Measurements from ENCODE around the gene SH3RF1. TPM values are rescaled to one million over a fixed set of nuclear protein-coding genes. Genes with fewer than 3 reads are reported as not detected.

Gene SH3RF1
- total RNA-seq, 2 donors from 2014 or later = 42.9 to 57.5 TPM

DNA sequence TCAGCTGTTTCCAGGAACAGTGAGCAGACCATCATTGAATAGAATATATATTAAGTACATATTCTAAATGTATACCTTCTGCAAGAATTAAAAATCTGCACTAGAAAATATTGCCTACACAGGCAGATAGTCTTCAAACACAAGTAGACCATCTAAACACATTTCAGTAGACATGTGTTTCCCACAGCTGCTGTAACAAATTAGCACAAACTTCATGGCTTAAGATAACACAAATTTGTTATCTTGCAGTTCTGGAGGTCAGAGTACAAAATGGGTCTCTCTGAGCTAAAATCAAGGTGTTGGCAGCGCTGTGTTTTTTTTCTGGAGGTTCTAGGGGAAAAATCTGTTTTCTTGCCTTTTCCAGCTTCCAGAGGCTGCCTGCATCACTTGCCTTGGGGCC lies 42.7 kb downstream of the SH3RF1 start:
- intact Hi-C loops (cut with DNase I) = no loop called here
- H3K4me3 ChIP-seq = no peak overlapping the region
- no peaks in the 10 kb centered on the region for H3K4me1 ChIP-seq (replicated peaks)
- TF ChIP-seq POLR2A (IDR thresholded peaks at IDR 0.05) = no peak
- H3K9me3 ChIP-seq = no peaks in the 10 kb centered on the region
- H3K36me3 ChIP-seq = no peaks in the 10 kb centered on the region
- H3K27ac ChIP-seq = no peak overlapping the region
- no peaks in the 10 kb centered on the region for H3K27me3 ChIP-seq (replicated peaks; ENCODE audit: insufficient read depth)
- WGBS = 96% methylated on average over 1 of the region's 1 CpG
- no peak for DNase-seq (ENCODE audit: low spot score)

DNA sequence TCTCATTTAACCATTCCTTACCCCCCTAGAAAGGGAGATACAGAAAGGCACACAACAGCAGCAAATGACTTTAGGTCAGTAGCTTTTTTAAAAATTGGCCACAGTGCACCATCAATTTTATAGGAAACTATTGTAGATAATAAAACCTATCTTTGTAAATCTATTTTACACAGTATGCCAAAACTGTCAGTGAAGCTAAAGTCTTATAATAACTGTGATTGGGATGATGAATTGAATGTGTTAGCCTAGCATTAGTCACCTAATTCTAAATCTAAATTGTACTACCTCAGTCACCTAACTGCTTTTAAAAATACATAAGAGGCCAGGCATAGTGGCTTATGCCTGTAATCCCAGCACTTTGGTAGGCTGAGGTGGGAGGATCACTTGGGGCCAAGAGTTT lies 44.2 kb downstream of the SH3RF1 start:
- no peaks in the 10 kb centered on the region for H3K27me3 ChIP-seq (replicated peaks; ENCODE audit: insufficient read depth)
- no peaks in the 10 kb centered on the region for H3K36me3 ChIP-seq
- intact Hi-C loops (cut with DNase I) = no loop called here
- H3K9me3 ChIP-seq = no peaks in the 10 kb centered on the region
- H3K4me3 ChIP-seq = no peak overlapping the region
- H3K4me1 ChIP-seq (replicated peaks) = no peaks in the 10 kb centered on the region
- no peak for DNase-seq (ENCODE audit: low spot score)
- H3K27ac ChIP-seq = no peak overlapping the region
- no peak for TF ChIP-seq POLR2AphosphoS5 (IDR thresholded peaks at IDR 0.05)
- TF ChIP-seq POLR2A (IDR thresholded peaks at IDR 0.05) = no peak
- TF ChIP-seq, protein P1, sequence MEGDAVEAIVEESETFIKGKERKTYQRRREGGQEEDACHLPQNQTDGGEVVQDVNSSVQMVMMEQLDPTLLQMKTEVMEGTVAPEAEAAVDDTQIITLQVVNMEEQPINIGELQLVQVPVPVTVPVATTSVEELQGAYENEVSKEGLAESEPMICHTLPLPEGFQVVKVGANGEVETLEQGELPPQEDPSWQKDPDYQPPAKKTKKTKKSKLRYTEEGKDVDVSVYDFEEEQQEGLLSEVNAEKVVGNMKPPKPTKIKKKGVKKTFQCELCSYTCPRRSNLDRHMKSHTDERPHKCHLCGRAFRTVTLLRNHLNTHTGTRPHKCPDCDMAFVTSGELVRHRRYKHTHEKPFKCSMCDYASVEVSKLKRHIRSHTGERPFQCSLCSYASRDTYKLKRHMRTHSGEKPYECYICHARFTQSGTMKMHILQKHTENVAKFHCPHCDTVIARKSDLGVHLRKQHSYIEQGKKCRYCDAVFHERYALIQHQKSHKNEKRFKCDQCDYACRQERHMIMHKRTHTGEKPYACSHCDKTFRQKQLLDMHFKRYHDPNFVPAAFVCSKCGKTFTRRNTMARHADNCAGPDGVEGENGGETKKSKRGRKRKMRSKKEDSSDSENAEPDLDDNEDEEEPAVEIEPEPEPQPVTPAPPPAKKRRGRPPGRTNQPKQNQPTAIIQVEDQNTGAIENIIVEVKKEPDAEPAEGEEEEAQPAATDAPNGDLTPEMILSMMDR (IDR thresholded peaks at IDR 0.05) = no peak

DNA sequence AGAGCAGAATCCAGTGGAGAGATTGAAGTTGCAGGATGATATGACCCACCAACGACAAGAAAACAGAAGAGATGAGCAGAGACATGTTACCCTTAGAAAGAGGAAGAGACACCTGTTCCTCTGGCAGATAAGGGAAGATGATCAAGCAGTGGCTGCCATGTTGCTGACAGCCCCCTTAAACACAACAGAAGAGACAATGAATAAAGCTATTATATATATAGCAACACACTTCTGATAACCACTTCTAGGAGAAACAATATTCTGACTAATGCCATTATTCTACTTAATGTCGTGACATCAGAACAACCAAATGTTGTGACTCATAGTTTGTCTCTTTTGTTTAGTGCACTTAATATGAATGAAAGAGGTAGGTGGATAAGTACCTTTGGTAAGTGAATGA lies 44.9 kb downstream of the SH3RF1 start:
- TF ChIP-seq, protein P1 (IDR thresholded peaks at IDR 0.05) = no peak
- no peak for TF ChIP-seq POLR2A (IDR thresholded peaks at IDR 0.05)
- TF ChIP-seq POLR2AphosphoS5 (IDR thresholded peaks at IDR 0.05) = no peak
- WGBS = 36% methylated on average over 2 of the region's 2 CpGs
- no peak overlapping the region for H3K27ac ChIP-seq
- no peaks in the 10 kb centered on the region for H3K4me1 ChIP-seq (replicated peaks)
- no peaks in the 10 kb centered on the region for H3K9me3 ChIP-seq
- DNase-seq (ENCODE audit: low spot score) = no peak
- H3K4me3 ChIP-seq = no peak overlapping the region
- no peaks in the 10 kb centered on the region for H3K36me3 ChIP-seq
- intact Hi-C loops (cut with DNase I) = no loop called here
- no peaks in the 10 kb centered on the region for H3K27me3 ChIP-seq (replicated peaks; ENCODE audit: insufficient read depth)

DNA sequence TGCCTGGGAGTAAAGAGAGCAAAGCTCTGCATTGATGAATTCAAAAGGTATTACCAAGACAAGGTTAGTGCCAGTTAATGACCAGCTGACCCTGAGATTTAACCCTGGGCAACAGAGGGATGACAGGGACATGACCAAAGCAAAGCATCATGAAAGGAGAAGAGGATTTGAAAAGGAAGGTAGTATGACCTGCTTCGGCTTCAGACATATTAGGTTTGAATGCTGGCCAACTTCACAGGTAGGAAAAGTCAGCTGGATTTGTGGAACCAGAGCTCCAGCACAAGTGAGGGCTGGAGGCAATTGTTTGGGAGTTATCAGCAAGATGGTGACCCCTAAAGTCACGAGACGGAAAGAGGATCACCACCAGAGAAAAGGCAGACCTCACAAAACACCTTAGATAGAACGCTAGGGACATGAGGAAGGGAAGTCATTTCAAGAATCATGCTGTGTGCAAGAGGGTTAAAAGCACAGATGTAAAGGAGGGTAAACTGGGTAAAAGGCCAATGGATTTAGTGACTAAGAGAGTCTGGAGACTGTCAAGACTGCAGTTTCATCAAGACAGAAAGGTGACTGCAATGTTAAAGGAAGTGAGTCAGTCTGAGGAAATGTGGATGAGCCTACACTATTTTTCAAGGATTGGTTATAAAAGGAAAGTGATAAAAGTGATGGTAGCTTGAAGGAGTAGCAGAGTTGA lies 45.6 kb downstream of the SH3RF1 start:
- H3K27me3 ChIP-seq (replicated peaks; ENCODE audit: insufficient read depth) = no peaks in the 10 kb centered on the region
- no peak overlapping the region for H3K4me3 ChIP-seq
- no peaks in the 10 kb centered on the region for H3K9me3 ChIP-seq
- H3K36me3 ChIP-seq = no peaks in the 10 kb centered on the region
- H3K4me1 ChIP-seq (replicated peaks) = no peaks in the 10 kb centered on the region
- intact Hi-C loops (cut with DNase I) = no loop called here
- TF ChIP-seq, protein P1 (IDR thresholded peaks at IDR 0.05) = no peak
- TF ChIP-seq POLR2AphosphoS5 (IDR thresholded peaks at IDR 0.05) (no peak), POLR2A (IDR thresholded peaks at IDR 0.05) (no peak)
- 90% methylated on average over 4 of the region's 4 CpGs for WGBS
- no peak for DNase-seq (ENCODE audit: low spot score)
- no peak overlapping the region for H3K27ac ChIP-seq

DNA sequence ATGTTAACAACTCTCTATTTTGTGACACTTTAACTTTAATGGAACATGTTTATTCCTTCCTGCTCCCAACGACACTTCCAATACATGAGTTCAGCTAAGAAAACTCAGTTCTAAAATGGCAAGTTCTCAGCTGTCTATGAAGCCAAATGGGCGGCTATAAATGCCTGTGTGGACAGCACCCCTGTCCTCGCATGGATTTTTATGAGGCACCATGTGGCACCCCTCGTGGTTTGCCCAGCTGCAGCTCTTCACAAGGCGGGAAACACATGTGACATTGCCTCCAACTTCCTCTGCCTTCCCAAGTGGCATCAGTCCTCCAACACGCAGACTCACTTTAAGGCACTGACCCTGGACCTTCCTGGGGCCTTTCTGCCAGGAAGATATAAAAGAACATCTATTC lies 48.0 kb downstream of the SH3RF1 start:
- H3K4me1 ChIP-seq (replicated peaks) = no peaks in the 10 kb centered on the region
- H3K27me3 ChIP-seq (replicated peaks; ENCODE audit: insufficient read depth) = no peaks in the 10 kb centered on the region
- TF ChIP-seq POLR2A (IDR thresholded peaks at IDR 0.05) = no peak
- TF ChIP-seq POLR2AphosphoS5 (IDR thresholded peaks at IDR 0.05) = no peak
- TF ChIP-seq, protein P1 (IDR thresholded peaks at IDR 0.05) = no peak
- no peaks in the 10 kb centered on the region for H3K9me3 ChIP-seq
- H3K4me3 ChIP-seq = no peak overlapping the region
- no peaks in the 10 kb centered on the region for H3K36me3 ChIP-seq
- intact Hi-C loops (cut with DNase I) = no loop called here
- no peak for DNase-seq (ENCODE audit: low spot score)
- H3K27ac ChIP-seq = no peak overlapping the region
- 35% methylated on average over 6 of the region's 6 CpGs for whole genome bisulfite sequencing

Measured in prostate gland (tissue), 2 donors.